ENCODE data around the gene KIAA1328.
A peak's percentile ranks its signal among the peaks of the same experiment; 100 is the strongest.

Gene KIAA1328

GRCh38 chr18:37254973-37255372 is 426.0 kb downstream of the KIAA1328 start:
- DNase-seq = no peak

- DNase-seq = no peak
These were observed 429.2 kb downstream of the KIAA1328 start for GRCh38 chr18:37258131-37258530.

GRCh38 chr18:37258819-37259218 is 429.9 kb downstream of the KIAA1328 start:
- DNase-seq = no peak

GRCh38 chr18:37259711-37260110 is 430.8 kb downstream of the KIAA1328 start:
- no peak for DNase-seq

GRCh38 chr18:37260367-37261093 is 431.6 kb downstream of the KIAA1328 start:
- DNase-seq = no peak

GRCh38 chr18:37261246-37261840 is 432.4 kb downstream of the KIAA1328 start:
- no peak for DNase-seq

GRCh38 chr18:37261988-37262387 is 433.1 kb downstream of the KIAA1328 start:
- no peak for DNase-seq

- DNase-seq = no peak
These were observed 436.0 kb downstream of the KIAA1328 start for GRCh38 chr18:37264956-37265355.

GRCh38 chr18:37265382-37265781 is 436.5 kb downstream of the KIAA1328 start:
- DNase-seq = peak in 2 of 3 experiments; percentile 6 to 27

GRCh38 chr18:37266290-37266689 is 437.4 kb downstream of the KIAA1328 start:
- DNase-seq = no peak

GRCh38 chr18:37270038-37270665 is 441.2 kb downstream of the KIAA1328 start:
- DNase-seq = no peak

- no peak for DNase-seq
These were observed 441.7 kb downstream of the KIAA1328 start for GRCh38 chr18:37270666-37271052.

GRCh38 chr18:37272226-37272625 is 443.3 kb downstream of the KIAA1328 start:
- DNase-seq = no peak

- DNase-seq = no peak
These were observed 443.9 kb downstream of the KIAA1328 start for GRCh38 chr18:37272841-37273240.

GRCh38 chr18:37274309-37275236 is 445.6 kb downstream of the KIAA1328 start:
- no peak for DNase-seq

GRCh38 chr18:37275237-37275741 is 446.4 kb downstream of the KIAA1328 start:
- no peak for DNase-seq

GRCh38 chr18:37276111-37276890 is 447.4 kb downstream of the KIAA1328 start:
- DNase-seq = no peak

GRCh38 chr18:37277804-37278203 is 448.9 kb downstream of the KIAA1328 start:
- DNase-seq = no peak

Data from NCI-H1417 (cell line).